ENCODE measurements around the gene ADAT2. TPM values are rescaled to one million over a fixed set of nuclear protein-coding genes. Genes with fewer than 3 reads are reported as not detected.

The ADAT2 gene
- total RNA-seq, 1 donor from 2014 or later = 5.6 TPM

- Mint-ChIP-seq H3K27ac (ENCODE audit: unreplicated experiment) (no peak overlapping the region), H3K4me1 (ENCODE audit: low read depth, unreplicated experiment) (no peaks in the 10 kb centered on the region), H3K36me3 (ENCODE audit: unreplicated experiment) (no peaks in the 10 kb centered on the region), H3K27me3 (ENCODE audit: unreplicated experiment) (no peaks in the 10 kb centered on the region), H3K4me3 (ENCODE audit: unreplicated experiment) (no peak overlapping the region), H3K9me3 (ENCODE audit: unreplicated experiment) (no peaks in the 10 kb centered on the region)
- no peak for TF ChIP-seq CTCF (IDR thresholded peaks at IDR 0.05; ENCODE audit: partially characterized antibody, unreplicated experiment)
- no peak for DNase-seq
These were observed 76.5 kb downstream of the ADAT2 start for GRCh38 chr6:143374014-143374413.

Other genes with a start within 250 kb of the ADAT2 start
- gene PEX3, start 110 bp upstream of the ADAT2 start, total RNA-seq (ENCODE audit: unreplicated experiment) = 12.0 TPM
- gene FUCA2, start 61.0 kb upstream of the ADAT2 start, total RNA-seq (ENCODE audit: unreplicated experiment) = 19.2 TPM
- 9.7 TPM for gene PHACTR2, start 227.3 kb upstream of the ADAT2 start, total RNA-seq (ENCODE audit: unreplicated experiment)

All from glutamatergic neuron (in vitro differentiated cells).